WTC11 (cell line): ENCODE measurements around the gene VTI1A.

Experiments
- CBFB ChIP-seq: sonication (generic); formaldehyde crosslinking; IDR thresholded peaks from 2 replicates; pipeline ENCODE4 v1.8.1; 2022; ENCODE audit warnings: mild to moderate bottlenecking, low read depth, missing genetic modification reagents
- CTCF ChIP-seq: fragments of 200-600 bp; IDR thresholded peaks from 2 replicates; pipeline ENCODE4 v1.8.0; 2022; ENCODE audit warnings: antibody characterized with exemption
- TCF7 ChIP-seq: sonication (generic); formaldehyde crosslinking; IDR thresholded peaks from 2 replicates; pipeline ENCODE4 v1.8.0; 2022; ENCODE audit warnings: mild to moderate bottlenecking, low read depth, missing genetic modification reagents, moderate library complexity

- TF ChIP-seq TCF7 (CRISPR knock-in tag) (no peak), CTCF (no peak), CBFB (CRISPR knock-in tag) (no peak)
Measured at GRCh38 chr10:112821038-112821437, 374.0 kb downstream of the VTI1A start.
